Sciatic nerve (tissue), 2 donors: ENCODE results near the gene RBMX. TPM values are rescaled to one million over a fixed set of nuclear protein-coding genes. Genes with fewer than 3 reads are reported as not detected.
A peak's percentile ranks its signal among the peaks of the same experiment; 100 is the strongest.
"Not testable (repeated sequence)": the region's sequence is repeated elsewhere in the genome, so short reads cannot be mapped to it uniquely, and the experiment has no call there.

Experiments
- ATAC-seq: fragments of 200-7000 bp; cut with Tn5 transposase; one replicate; pipeline ENCODE4 v1.9.1; 2020; ENCODE audit warnings: mild to moderate bottlenecking, moderate library complexity
- DNase-seq: peaks from one replicate; pipeline ENCODE4 v3.0.0-alpha.2; 2020; ENCODE audit warnings: low spot score
- intact Hi-C: fragments of 100-400 bp; cut with DNase I; formaldehyde crosslinking; loops from one replicate; pipeline ENCODE4 v1.14.2; 2022
- total RNA-seq: library from RNA; stranded (reverse); fragmentation: NEBNext Ultra II Directional; extraction: Animal tissue kit (Norgen Biotek cat#: 25700); gene quantifications from one replicate; pipeline ENCODE4 v1.2.1, GENCODE V29; 2021
- donor health status: DM: no; HTN: no; CAD: no.
- donor health status: DM: no; HTN: no; CAD: no.

The RBMX gene
- total RNA-seq, result 153 TPM

DNA sequence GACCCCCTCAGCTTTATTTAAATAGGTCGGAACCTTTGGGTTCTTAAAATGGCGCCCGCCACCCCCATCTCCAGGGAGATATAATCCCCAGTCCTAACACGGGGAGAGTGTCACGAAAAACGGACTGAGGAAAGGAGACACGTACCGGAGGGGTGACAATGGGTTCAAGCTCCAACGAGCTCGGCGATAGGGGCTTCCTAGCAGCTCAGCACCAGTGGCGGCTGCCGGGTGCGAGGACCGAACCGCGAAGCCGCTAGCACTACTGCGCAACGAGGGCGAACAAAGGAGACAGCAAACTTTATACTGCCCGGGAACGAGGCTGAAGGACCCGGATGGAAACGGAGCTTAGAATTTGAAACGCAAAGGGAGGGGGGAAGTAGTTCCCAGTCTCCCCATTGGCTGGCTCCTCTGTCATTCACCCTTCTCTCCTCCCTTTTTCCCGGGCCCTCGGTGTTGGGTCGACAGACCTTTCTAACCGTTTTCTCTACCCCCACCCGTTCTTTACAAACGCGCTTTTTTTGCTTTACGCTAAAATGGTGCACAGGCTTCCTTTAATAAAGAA is at the start of gene RBMX:
TSS of gene RBMX (minus strand) at position 274 of the 562 bp plus-strand sequence. CDS start 1,298 bp downstream, outside the sequence.
- intact Hi-C loops, result no loop called here
- DNase-seq (peak; percentile 95), ATAC-seq (peak; percentile 99)

DNA sequence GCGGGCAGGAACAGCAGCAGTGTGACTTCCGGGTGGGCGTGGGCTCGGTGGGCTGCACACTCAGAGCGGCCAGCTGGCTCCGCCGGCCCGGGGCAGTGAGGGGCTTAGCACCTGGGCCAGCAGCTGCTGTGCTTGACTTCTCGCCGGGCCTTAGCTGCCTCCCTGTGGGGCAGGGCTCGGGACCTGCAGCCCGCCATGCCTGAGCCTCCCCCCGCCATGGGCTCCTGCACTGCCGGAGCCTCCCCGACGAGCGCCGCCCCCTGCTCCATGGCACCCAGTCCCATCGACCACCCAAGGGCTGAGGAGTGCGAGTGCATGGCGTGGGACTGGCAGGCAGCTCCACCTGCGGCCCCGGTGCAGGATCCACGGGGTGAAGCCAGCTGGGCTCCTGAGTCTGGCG is 40.9 kb upstream of the RBMX start:
- intact Hi-C loops, ATAC-seq, DNase-seq: not testable (repeated sequence)

DNA sequence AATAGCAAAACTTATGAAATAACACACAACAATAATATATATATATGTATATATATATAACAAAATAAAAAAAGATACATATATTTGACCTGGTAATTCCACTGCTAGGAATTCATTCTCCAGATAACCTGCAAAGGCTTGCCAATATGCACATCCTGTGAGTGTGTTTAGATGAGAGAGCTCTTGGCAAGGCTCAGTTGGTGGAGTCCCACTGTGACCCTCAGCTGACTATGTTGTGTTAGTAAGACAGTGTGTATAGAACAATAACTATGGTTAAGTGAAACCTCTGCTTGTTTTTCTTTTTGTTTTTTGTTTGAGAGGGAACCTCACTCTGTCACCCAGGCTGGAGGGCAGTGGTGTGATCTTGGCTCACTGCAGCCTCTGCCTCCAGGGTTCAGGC is 39.5 kb upstream of the RBMX start:
- no peak for ATAC-seq

DNA sequence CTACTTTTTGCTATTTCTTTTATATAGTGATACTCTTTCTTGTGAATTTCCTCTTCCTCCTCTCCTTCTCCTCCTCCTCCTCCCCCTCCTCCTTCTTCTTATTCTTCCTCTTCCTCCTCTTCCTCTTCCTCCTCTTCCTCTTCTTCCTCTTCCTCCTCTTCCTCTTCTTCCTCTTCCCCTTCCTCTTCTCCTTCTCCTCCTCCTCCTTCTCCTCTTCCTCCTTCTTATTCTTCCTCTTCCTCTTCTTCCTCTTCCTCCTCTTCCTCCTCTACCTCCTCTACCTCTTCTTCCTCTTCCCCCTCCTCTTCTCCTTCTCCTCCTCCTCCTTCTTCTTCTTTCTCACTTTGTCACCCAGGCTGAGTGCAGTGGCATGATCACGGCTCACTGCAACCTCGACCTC is 36.3 kb upstream of the RBMX start:
- intact Hi-C loops, result no loop called here
- ATAC-seq, result no peak
- DNase-seq, result no peak

More for the DNA sequence above, 39.5 kb upstream of the RBMX start:
- intact Hi-C loops, result no loop called here
- DNase-seq, result no peak

DNA sequence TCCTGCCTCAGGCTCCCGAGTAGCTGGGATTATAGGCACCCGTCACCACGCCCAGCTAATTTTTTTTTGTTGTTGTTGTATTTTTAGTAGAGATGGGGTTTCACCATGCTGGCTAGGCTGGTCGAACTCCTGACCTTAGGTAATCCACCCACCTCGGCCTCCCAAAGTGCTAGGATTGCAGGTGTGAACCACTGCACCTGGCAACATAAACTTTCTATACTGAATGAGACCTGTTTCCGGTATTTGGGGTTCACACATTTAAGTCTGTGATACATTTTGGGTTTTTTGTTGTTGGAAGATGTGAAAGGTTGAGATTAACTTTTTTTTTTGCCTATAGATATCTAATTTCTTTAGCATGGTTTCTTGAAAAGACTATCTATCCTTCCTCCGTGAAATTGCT is 31.1 kb upstream of the RBMX start:
- DNase-seq, intact Hi-C loops, ATAC-seq: not testable (repeated sequence)

DNA sequence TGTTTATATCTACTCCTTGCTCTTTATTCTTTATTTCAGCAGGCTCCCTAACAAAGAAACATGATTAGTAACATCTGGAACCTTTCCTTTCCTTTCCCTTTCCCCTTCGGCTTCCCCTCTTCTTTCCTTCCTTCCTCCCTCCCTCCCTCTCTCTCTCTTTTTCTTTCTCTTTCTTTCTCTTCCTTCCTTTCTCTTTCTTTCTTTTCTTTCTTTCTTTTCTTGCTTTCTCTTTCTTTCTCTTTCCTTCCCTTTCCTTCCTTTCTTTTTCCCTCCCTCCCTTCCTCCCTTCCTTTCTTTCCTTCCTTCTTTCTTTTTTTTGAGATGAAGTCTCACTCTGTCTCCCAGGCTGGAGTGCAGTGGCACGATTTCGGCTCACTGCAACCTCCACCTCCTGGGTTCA is 30.7 kb upstream of the RBMX start:
- no peak for ATAC-seq
- intact Hi-C loops, result no loop called here
- DNase-seq, result no peak

DNA sequence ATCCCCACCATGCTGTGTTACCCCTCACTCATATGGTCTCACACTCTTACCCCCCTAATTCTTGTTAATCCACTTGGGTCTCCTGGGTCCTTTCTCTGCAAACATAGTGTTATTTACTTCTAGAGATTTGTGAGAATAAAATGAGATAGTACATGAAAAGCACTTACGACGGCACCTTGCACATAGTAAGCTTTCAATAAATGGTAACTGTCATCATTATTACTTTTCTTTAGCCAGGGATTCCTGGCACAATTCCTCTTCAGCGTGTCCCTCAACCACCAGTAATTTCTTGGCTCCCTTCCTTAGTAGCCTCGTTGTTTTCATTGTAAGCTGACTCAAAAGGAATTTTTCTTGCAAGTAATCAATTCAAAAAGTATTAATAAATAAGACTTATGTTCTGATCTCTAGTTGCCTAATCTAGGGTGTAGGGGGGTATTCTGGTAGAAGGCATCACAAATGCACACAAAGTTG is 30.1 kb upstream of the RBMX start:
- intact Hi-C loops, result no loop called here
- no peak for DNase-seq
- ATAC-seq, result no peak

DNA sequence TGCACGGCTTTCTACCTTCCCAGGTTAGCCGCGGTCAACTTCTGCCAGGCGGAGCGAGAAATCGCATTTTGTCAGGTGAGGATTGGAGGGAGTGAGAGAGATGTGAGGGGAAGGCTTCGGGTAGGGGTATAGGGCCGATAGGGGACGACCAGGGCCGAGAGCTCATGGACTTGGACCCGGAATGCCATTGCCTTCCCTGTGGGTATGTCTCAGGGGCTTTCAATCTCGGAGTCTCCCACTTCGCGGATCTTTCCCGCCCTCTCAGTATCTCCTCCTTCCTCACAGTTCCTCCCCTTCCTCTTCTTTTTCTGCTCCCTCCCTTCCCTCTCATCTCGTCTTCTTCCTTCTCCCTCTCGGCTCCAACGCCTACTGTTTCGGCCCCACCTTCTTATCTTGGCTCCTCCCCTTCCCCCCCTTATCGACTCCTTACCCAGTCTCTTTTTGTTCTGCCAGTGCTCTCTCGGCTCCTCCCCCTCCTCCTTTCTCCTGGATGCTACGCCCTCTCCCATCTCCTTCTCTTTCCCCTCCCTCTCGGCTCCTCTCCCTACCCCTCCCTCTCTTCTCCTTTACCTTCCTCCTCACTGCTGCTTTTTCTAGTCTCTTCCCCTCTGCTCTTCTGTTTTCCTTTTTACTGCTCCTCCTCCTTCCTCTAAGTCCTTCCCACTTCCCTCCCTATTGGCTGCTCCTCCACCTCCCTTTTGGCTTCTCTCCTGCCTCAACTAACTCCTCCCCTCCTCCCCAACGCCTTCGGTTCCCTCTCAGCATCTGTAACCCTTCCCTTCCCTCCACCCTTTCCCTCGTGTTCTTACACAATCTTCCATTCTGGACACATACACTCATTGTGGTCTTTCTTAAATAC is 29.4 kb upstream of the RBMX start:
- DNase-seq, result peak; percentile 86
- intact Hi-C loops, result no loop called here
- peak; percentile 94 for ATAC-seq

DNA sequence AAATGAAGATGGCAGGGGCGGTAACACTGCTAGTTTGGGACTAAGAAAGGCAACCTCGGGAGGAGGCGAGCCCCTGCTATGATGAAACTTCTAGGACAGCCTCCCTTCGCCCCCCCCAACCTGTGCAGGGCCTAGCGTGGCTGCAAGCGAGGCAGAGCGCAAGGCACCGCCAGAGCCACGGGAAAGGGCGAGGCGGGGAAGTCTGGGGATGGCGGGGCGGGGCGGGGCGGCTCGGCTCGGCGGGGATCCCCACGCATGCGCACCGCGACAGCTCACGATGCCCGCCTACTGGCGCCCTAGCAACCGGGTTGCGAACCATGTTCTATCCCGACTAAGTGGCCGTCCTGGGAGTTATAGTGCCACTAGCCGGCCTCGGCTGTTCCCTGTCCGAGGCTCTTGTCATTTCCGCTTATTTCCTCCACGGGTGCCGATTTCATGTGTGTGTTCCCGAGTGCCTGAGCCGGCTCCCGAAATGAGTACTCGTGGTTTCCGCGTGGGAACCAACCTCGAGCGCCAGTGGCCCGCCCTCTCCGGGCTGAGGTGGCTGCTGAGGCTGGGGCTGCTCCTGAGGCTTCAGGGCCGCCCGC is 28.7 kb upstream of the RBMX start:
- DNase-seq, result peak; percentile 89
- intact Hi-C loops, result no loop called here
- peak; percentile 90 for ATAC-seq

DNA sequence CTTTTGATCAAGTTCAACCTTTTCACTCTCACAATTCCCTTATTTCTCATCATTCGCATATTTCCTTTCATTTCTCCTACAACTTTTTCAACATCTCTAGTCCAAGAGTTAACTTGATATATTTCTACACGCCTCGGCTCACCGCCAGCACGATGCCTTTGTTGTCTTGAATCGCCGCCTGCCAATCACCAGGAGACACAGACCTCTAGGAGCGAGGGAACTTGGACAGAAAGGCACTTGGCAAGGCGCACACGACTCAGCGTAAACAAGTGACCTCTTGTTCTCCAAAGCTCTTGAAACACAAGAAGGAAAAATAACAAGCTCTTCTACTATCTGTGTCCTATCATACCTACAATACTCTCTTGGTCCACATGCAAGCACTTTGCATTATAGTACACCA is 27.1 kb upstream of the RBMX start:
- intact Hi-C loops, result no loop called here
- DNase-seq (peak; percentile 67), ATAC-seq (no peak)

DNA sequence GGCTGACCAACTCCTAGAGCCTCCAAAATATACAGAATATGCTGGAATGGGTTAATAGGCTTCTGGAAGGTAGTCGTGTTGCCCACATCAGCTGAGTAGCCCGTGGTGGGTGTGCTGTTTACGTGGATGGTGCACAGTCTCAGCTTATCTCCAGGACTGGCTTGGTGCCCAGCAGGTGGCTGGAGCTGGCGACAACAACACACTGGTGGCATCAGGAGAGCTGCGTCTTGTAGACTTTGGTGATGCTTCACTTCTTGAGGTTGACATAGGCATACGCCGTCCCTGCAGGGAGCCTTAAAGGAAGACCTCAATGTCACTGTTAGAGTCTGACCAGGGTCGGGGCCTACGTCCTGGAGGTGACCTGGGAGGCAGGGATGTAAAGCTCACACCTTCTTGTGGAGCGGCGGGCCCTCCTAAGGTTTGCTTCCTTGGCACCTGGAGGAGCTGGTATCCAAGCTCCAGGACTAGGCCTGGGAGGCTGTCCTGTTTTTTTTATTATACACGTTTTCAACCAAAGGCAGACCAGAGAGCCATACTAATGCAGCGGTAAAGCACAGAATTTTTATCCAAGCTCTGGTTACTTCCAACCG is 26.5 kb upstream of the RBMX start:
- intact Hi-C loops, result no loop called here
- ATAC-seq (no peak), DNase-seq (no peak)

DNA sequence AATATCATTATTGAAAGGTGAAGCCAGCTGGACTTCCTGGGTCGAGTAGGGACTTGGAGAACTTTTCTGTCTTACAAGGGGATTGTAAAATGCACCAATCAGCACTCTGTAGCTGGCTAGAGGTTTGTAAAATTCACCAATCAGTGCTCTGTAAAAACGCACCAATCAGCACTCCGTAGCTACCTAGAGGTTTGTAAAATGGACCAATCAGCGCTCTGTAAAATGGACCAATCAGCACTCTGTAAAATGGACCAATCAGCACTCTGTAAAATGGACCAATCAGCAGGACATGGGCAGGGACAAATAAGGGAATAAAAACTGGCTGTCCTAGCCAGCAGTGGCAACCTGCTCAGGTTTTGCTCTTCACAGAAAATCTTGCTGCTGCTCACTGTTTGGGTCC is 23.5 kb upstream of the RBMX start:
- DNase-seq, ATAC-seq, intact Hi-C loops: not testable (repeated sequence)

DNA sequence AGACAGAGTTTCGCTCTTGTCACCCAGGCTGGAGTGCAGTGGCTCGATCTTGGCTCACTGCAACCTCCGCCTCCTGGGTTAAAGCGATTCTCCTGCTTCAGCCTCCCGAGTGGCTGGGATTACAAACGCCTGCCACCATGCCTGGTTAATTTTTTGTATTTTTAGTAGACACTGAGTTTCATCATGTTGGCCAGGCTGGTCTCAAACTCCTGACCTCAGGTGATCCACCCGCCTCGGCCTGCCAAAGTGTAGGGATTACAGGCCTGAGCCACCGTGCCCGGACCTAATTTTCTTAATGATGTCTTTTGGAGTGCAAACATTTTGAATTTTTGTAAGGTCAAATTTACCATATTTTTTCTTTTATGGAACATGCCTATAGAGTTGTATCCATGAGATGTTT is 19.5 kb upstream of the RBMX start:
- intact Hi-C loops, ATAC-seq, DNase-seq: not testable (repeated sequence)

DNA sequence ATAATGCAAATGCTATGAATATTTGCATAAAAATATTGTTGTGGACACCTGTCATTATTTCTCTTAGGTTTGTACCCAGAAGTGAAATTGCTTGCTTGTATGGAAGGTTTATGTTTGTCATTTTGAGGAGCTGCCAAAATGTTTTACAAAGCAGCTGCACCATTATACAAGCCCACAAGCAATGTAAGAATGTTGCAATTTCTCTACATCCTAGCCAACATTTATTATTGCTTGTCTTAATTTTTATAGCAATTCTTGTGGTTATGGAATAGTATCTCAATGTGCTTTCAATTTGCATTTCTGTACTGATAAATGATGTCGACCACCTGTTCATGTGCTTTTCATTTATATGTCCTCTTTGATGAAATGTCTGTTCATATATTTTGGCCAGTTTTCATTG is 18.7 kb upstream of the RBMX start:
- intact Hi-C loops, result no loop called here
- ATAC-seq (no peak), DNase-seq (no peak)

DNA sequence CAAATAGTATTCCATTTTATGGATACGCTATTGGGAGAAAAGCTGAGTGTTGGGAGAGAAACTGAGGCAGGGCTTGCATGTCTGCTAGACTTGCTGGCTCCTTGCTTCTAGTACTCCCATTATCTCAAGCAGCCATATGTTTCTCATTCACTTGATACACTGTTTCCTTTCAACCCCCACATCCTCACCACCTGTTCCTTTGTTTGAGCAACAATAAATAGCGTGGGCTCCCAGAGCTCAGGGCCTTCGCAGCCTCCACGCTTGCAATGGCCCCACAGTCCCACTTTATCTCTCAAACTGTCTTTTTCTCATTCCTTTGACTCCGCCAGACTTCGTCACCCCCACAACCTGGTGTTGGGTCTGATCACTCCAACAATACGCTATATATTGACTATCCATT is 18.2 kb upstream of the RBMX start:
- not testable (repeated sequence) for ATAC-seq, DNase-seq

DNA sequence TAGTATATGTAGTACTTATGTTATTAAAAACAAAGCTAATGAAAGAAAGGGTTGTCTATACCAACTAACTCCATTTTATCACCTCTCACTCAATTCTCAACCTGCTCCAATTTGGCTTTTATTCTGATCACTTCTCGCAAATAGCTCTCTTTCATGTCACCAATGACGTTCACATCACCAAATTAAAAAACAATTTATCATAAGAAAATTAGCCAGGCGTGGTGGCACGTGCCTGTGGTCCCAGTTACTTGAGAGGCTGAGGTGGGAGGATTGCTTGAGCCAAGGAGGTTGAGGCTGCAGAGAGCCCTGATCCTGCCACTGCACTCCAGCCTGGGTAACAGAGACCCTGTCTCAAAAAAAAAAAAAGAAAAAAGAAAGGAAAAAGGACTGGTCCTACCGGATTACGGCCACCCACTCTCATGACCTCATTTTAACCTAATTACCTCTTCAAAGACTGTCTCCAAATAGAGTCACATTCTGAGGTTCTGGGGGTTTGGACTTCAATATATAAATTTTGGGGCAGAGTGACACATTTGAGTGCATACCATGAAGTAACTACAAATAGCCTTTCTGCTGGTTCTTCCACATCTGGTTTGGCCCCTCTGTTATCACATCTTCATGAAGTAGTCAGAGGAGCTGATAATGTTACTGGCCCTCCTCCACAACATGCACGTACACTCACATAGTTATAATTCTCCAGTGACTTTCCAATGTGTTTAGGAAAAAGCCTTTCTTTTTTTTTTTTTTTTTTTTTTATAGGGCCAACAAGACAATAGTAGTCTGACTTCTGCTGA is 15.8 kb upstream of the RBMX start:
- intact Hi-C loops, result no loop called here
- no peak for DNase-seq
- no peak for ATAC-seq

More for the DNA sequence above, 18.2 kb upstream of the RBMX start:
- intact Hi-C loops, result not testable (repeated sequence)

DNA sequence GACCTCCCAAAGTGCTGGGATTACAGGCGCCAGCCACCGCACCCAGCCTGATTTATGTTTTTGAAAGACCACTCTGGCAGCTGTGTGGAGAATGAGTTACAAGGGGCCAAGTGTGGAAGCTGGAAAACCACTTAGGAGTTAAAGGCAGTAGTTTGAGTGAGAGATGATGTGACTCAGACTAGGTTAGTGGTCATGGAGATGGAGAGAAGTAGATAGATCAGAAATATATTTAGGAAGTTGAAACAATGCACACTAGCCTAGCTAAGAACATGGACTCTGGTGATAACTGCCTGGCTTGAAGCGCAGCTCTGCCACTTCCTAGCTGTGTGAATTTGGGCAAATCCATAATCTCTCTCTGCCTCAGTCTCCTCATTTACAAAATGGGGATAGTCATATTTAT is 11.9 kb upstream of the RBMX start:
- intact Hi-C loops, result no loop called here
- DNase-seq (no peak), ATAC-seq (no peak)

DNA sequence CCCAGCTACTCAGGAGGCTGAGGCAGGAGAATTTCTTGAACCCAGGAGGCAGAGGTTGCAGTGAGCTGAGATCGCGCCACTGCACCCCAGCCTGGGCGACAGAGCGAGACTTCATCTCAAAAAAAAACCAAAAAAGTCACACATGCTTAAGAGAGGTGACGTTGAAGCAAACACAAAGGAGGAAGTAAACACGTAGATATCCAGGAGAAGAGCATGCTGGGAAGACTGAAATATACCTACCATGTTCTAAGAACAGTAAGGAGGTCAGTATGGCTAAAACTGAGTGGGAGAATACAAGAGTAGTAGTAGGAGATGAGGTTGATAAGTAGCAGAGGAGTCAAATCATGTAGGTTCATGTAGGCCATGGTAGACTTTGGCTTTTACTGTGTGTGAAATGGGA is 10.1 kb upstream of the RBMX start:
- ATAC-seq, DNase-seq, intact Hi-C loops: not testable (repeated sequence)

DNA sequence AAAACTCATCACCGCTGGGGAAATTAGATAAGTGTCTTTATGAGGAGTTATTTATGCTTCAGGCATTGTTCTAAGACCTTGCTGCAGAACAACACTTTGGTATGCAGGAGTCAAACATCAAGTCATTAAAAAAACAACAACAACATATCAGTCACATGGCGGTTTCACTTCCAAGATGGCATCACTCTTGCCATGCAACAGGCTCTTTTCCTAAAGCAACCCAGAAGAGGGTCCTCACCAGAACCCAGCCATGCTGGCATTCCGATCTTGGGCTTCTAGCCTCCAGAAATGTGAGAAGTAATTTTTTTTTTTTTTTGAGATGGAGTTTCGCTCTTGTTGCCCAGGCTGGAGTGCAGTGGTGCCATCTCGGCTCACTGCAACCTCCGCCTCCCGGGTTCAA is 8.7 kb upstream of the RBMX start:
- ATAC-seq (no peak), DNase-seq (no peak)
- intact Hi-C loops, result no loop called here
